Thymus (tissue), 11 donors: Measurements from ENCODE around the gene RAB21. TPM values are rescaled to one million over a fixed set of nuclear protein-coding genes. Genes with fewer than 3 reads are reported as not detected.
A peak's percentile ranks its signal among the peaks of the same experiment; 100 is the strongest.
"Not testable (repeated sequence)": the region's sequence is repeated elsewhere in the genome, so short reads cannot be mapped to it uniquely, and the experiment has no call there.

Experiments
- DNase-seq, 9 donors: peaks; one replicate each; pipeline ENCODE4 v3.0.0-alpha.2; 2013; ENCODE audit warnings: low spot score in 9 of 9, low read depth in 6 of 9, missing footprints in 1 of 9
- H3K27ac ChIP-seq, 2 donors: one replicate each; pipeline ENCODE4 v1.5.1; 2013; ENCODE audit warnings: control low read depth in 1 of 2, low read depth in 1 of 2, low read length in 1 of 2, mild to moderate bottlenecking in 1 of 2, moderate library complexity in 1 of 2
- H3K27me3 ChIP-seq, 2 donors: one replicate each; pipeline ENCODE4 v1.5.1; 2013; ENCODE audit warnings: low read length in 1 of 2; ENCODE audit not compliant: control insufficient read depth in 2 of 2, insufficient read depth in 1 of 2
- H3K36me3 ChIP-seq, 2 donors: one replicate each; pipeline ENCODE4 v1.5.1; 2013; ENCODE audit warnings: low read length in 1 of 2, mild to moderate bottlenecking in 1 of 2, moderate library complexity in 1 of 2; ENCODE audit not compliant: control insufficient read depth in 2 of 2, insufficient read depth in 2 of 2
- H3K4me1 ChIP-seq, 2 donors: one replicate each; pipeline ENCODE4 v1.5.1; 2013; ENCODE audit warnings: low read length in 2 of 2; ENCODE audit not compliant: control insufficient read depth in 2 of 2, insufficient read depth in 2 of 2
- H3K4me3 ChIP-seq, 2 donors: one replicate each; pipeline ENCODE4 v1.5.1; 2013; ENCODE audit warnings: low read length in 2 of 2, control low read depth in 1 of 2, mild to moderate bottlenecking in 1 of 2
- H3K9me3 ChIP-seq, 2 donors: one replicate each; pipeline ENCODE4 v1.5.1; 2013; ENCODE audit warnings: low read length in 1 of 2, mild to moderate bottlenecking in 1 of 2; ENCODE audit not compliant: control insufficient read depth in 2 of 2, insufficient read depth in 1 of 2
- WGBS: extraction: QIAGEN DNeasy Blood & Tissue Kit; methylation state at CpG from one replicate; pipeline ENCODE4 v1.1.7; 2013; 5-methylcytosine and 5-hydroxymethylcytosine counted together
- polyA plus RNA-seq: library from polyadenylated mRNA; stranded (reverse); fragments of 200-250 nt; gene quantifications from one replicate; pipeline ENCODE4 v1.2.3, GENCODE V29; 2013
- total RNA-seq: library from RNA; stranded (reverse); fragments of 120-200 nt; gene quantifications from one replicate; pipeline ENCODE4 v1.2.4, GENCODE V29; 2013
- donor health status: healthy.

RAB21 gene
- total and polyA plus RNA-seq, 2 donors: 21.9 to 36.8 TPM

GRCh38 chr12:71800177-71800576 is 45.5 kb downstream of the RAB21 start:
- H3K4me3 ChIP-seq: no peak overlapping the region
- WGBS: 95% methylated on average over 3 of the region's 3 CpGs

GRCh38 chr12:71804505-71804904 is 49.8 kb downstream of the RAB21 start:
- Histone ChIP-seq H3K27me3 (no peaks in the 10 kb centered on the region), H3K4me3 (no peak overlapping the region), H3K36me3 (no peaks in the 10 kb centered on the region), H3K9me3 (no peaks in the 10 kb centered on the region), H3K4me1 (no peaks in the 10 kb centered on the region), H3K27ac (no peak overlapping the region)
- WGBS: 91% methylated on average over 6 of the region's 6 CpGs
- no peak for DNase-seq

More at GRCh38 chr12:71800177-71800576, 45.5 kb downstream of the RAB21 start:
- Histone ChIP-seq H3K4me1 (no peaks in the 10 kb centered on the region), H3K9me3 (no peaks in the 10 kb centered on the region), H3K36me3 (no peaks in the 10 kb centered on the region), H3K27me3 (no peaks in the 10 kb centered on the region), H3K27ac (no peak overlapping the region)
- DNase-seq: no peak

- Histone ChIP-seq H3K4me3 (no peak overlapping the region), H3K4me1 (no peaks in the 10 kb centered on the region), H3K27me3 (no peaks in the 10 kb centered on the region), H3K36me3 (no peaks in the 10 kb centered on the region), H3K27ac (no peak overlapping the region), H3K9me3 (no peaks in the 10 kb centered on the region)
- WGBS: 87% methylated on average over 3 of the region's 3 CpGs
- DNase-seq: no peak
Measured at GRCh38 chr12:71810921-71811320, 56.3 kb downstream of the RAB21 start.

DNA sequence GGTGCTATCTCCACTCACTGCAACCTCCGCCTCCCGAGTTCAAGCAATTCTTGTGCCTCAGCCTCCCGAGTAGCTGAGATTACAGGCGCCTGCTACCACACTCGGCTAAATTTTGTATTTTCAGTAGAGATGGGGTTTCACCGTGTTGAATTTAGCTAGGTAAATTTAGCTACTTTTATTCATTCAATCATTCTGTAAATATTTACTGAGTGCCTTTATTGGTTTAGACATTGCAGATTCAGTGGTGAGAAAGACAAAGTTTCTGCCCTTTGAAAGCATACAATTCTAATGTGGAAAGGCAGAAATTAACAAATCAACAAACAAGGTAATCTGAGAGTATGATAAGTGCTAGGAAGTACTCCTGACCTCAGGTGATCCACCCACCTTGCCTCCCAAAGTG is 60.6 kb downstream of the RAB21 start:
- H3K9me3 ChIP-seq, DNase-seq, H3K27me3 ChIP-seq, H3K27ac ChIP-seq, H3K4me3 ChIP-seq, H3K4me1 ChIP-seq, H3K36me3 ChIP-seq: not testable (repeated sequence)
- WGBS: 94% methylated on average over 6 of the region's 6 CpGs

GRCh38 chr12:71822088-71822487 is 67.4 kb downstream of the RAB21 start:
- not testable (repeated sequence) for H3K4me3 ChIP-seq, H3K9me3 ChIP-seq, H3K4me1 ChIP-seq, H3K27ac ChIP-seq, H3K36me3 ChIP-seq, H3K27me3 ChIP-seq, DNase-seq
- WGBS: 95% methylated on average over 3 of the region's 3 CpGs

GRCh38 chr12:71828813-71829212 is 74.2 kb downstream of the RAB21 start:
- H3K4me3 ChIP-seq: no peak overlapping the region
- 98% methylated on average over 2 of the region's 2 CpGs for WGBS
- H3K27me3 ChIP-seq: no peaks in the 10 kb centered on the region
- no peaks in the 10 kb centered on the region for H3K4me1 ChIP-seq
- no peak for DNase-seq
- no peaks in the 10 kb centered on the region for H3K36me3 ChIP-seq
- no peak overlapping the region for H3K27ac ChIP-seq
- H3K9me3 ChIP-seq: no peaks in the 10 kb centered on the region

DNA sequence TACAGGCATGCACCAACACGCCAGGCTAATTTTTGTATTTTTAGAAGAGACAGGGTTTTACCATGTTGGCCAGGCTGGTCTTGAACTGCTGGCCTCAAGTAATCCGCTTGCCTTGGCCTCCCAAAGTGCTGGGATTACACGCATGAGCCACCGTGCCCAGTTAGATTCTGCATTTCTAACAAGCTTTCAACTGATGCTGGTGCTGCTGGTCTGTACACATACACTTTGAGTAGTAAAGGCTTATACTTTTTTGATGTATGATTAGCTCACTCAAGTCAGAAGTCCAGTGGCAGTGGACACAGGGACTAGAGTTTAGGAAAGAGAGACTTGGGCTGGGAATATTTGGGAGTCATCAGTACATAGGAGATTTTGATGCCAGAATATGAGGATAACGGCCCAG is 82.7 kb downstream of the RAB21 start:
- H3K9me3 ChIP-seq: peaks cover 0 to 8% of the 10 kb centered on the region in 2 donors
- peaks cover 0 to 3% of the 10 kb centered on the region in 2 donors for H3K36me3 ChIP-seq
- H3K27me3 ChIP-seq: no peaks in the 10 kb centered on the region
- H3K27ac ChIP-seq: no peak overlapping the region
- no peak overlapping the region for H3K4me3 ChIP-seq
- no peak for DNase-seq
- H3K4me1 ChIP-seq: peaks cover 8 to 16% of the 10 kb centered on the region in 2 donors
- WGBS: 98% methylated on average over 5 of the region's 5 CpGs

DNA sequence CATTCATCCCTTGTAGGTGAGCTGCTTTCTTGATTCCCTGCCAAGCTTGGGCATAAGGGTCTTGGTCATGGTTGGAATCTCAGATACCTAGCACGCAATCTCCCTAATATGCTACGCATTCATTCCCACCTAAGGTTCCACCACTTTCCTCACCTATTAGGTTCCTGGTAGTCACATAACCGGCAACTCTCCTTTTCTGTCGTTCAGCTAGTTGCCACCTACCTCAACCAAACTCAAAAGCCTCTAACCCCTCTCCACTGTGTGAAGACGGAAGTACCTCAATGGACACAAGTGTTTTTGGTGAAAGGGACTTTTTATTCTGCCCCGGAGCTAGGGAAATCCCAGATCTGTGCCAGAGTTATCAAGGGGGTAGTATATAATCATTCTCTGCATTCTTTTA is 83.6 kb downstream of the RAB21 start:
- Histone ChIP-seq H3K27me3 (no peaks in the 10 kb centered on the region), H3K9me3 (peaks cover 0 to 8% of the 10 kb centered on the region in 2 donors), H3K4me3 (no peak overlapping the region), H3K27ac (no peak overlapping the region), H3K36me3 (peaks cover 0 to 3% of the 10 kb centered on the region in 2 donors), H3K4me1 (peaks cover 8 to 16% of the 10 kb centered on the region in 2 donors)
- WGBS: 81% methylated on average over 6 of the region's 6 CpGs
- no peak for DNase-seq

DNA sequence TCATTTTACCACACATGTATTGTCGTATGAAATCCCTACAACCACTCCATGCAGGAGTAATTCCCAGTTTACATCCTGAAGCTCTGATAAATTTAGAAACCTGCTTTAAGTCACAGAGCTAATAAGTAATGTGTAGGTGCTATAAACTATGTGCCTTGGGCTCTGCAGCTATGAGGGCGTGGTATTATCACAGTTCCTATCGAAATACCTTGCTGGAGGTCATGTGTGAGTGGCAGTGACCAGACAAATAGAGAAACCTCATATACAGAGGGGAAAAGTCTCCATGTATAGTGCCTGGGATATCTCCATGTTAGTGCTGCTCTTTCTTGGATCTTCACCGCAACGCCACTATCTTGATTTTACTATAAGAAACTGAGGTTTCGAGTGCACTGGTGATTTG is 84.0 kb downstream of the RAB21 start:
- Histone ChIP-seq H3K27me3 (no peaks in the 10 kb centered on the region), H3K4me3 (peak overlapping the region in 1 of 2 donors; percentile 58), H3K4me1 (peaks cover 8 to 16% of the 10 kb centered on the region in 2 donors), H3K27ac (peak overlapping the region in 1 of 2 donors; percentile 89), H3K36me3 (peaks cover 0 to 5% of the 10 kb centered on the region in 2 donors), H3K9me3 (peaks cover 0 to 8% of the 10 kb centered on the region in 2 donors)
- no peak for DNase-seq
- 99% methylated on average over 6 of the region's 6 CpGs for WGBS
